Upper lobe of right lung (tissue), 1 donor: ENCODE data around the gene FAM53A. TPM values are rescaled to one million over a fixed set of nuclear protein-coding genes. Genes with fewer than 3 reads are reported as not detected.
A peak's percentile ranks its signal among the peaks of the same experiment; 100 is the strongest.

Source experiments
- ATAC-seq: fragments of 200-7000 bp; cut with Tn5 transposase; one replicate; pipeline ENCODE4 v1.9.1; 2020; ENCODE audit warnings: mild to moderate bottlenecking, moderate library complexity
- DNase-seq: peaks from one replicate; pipeline ENCODE4 v3.0.0-alpha.2; 2020
- H3K27ac ChIP-seq: fragments of 200-600 bp; one replicate; pipeline ENCODE4 v1.8.0; 2022
- H3K27me3 ChIP-seq: fragments of 200-600 bp; one replicate; pipeline ENCODE4 v1.8.0; 2022; ENCODE audit warnings: mild to moderate bottlenecking
- H3K36me3 ChIP-seq: fragments of 200-600 bp; one replicate; pipeline ENCODE4 v1.8.0; 2022
- H3K4me1 ChIP-seq: fragments of 200-600 bp; one replicate; pipeline ENCODE4 v1.8.0; 2022
- H3K4me3 ChIP-seq: fragments of 200-600 bp; one replicate; pipeline ENCODE4 v1.8.0; 2022; ENCODE audit warnings: mild to moderate bottlenecking
- H3K9me3 ChIP-seq: fragments of 200-600 bp; one replicate; pipeline ENCODE4 v1.8.0; 2022
- intact Hi-C: fragments of 100-400 bp; cut with DNase I; formaldehyde crosslinking; loops from one replicate; pipeline ENCODE4 v1.11.0; 2022
- long read RNA-seq: library from polyadenylated mRNA; unstranded; transcript quantifications from one replicate; pipeline ENCODE4 v2.0.0, GENCODE V29; 2021
- total RNA-seq: library from RNA; stranded (reverse); fragmentation: NEBNext Ultra II Directional; extraction: Animal tissue kit (Norgen Biotek cat#: 25700); gene quantifications from one replicate; pipeline ENCODE4 v1.2.1, GENCODE V29; 2021
- TF ChIP-seq, protein P1 (sequence below): fragments of 200-600 bp; IDR thresholded peaks from one replicate; pipeline ENCODE4 v1.8.0; 2022; ENCODE audit warnings: antibody characterized with exemption
- donor health status: DM: no; HTN: yes; CAD: no; lungs with severe emphysema.

The FAM53A gene, protein sequence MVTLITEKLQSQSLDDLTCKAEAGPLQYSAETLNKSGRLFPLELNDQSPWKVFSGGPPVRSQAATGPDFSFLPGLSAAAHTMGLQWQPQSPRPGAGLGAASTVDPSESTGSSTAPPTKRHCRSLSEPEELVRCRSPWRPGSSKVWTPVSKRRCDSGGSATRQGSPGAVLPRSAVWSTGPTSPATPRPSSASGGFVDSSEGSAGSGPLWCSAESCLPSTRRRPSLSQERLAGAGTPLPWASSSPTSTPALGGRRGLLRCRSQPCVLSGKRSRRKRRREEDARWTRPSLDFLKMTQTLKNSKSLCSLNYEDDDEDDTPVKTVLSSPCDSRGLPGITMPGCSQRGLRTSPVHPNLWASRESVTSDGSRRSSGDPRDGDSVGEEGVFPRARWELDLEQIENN
- total RNA-seq = 2.8 TPM
- long read RNA-seq, partial matches to known transcripts = 0 of 3 reads
- long read RNA-seq, other reads (novel, unspliced or antisense) = 1 of 3 reads

DNA sequence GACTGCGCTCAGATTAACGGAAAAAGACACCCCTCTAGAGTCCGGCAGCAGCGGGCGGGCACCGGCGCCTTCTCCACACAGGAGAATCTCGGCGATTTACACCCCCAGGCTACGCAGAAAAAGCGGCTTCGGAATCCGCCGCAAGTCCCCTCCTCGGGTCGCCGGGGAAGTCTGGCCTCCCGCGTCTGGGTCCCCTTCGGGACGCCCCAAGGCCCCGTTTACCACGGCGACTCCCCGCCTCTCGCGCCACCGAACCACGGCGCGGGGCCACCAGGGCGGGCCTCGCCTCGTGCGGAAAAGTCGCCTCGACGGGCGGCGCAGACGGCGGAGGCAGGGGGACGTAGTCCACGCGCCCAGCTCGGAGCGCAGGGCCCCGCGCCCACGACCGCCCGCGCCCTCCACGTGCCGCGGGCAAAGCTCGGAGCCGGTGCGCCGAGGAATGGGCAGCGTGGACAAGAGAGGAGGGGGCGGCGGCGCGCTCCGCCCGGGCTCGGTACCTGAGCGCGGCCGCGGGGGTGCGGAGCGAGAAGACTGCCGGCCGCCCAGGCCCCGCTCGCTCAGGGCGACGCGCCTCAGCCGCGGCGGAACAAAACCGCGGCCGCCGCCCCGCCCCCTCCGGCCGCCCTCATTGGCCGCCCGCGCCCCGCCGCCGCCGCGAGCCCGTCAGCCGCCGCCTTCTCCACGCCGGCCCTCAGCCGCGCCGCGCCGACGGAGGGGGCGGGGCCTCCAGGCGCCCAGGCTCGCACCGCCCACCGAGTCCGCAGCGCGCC lies at the start of gene FAM53A:
Gene FAM53A, minus strand, starts transcription at position 578 of the 770 bp plus-strand sequence. CDS start 15,572 bp downstream, outside the sequence.
- no peaks in the 10 kb centered on the region for H3K27me3 ChIP-seq
- intact Hi-C loops = no loop called here
- peak within 1 kb of the TSS; percentile 71 for H3K4me3 ChIP-seq
- H3K9me3 ChIP-seq = no peaks in the 10 kb centered on the region
- TF ChIP-seq, protein P1, sequence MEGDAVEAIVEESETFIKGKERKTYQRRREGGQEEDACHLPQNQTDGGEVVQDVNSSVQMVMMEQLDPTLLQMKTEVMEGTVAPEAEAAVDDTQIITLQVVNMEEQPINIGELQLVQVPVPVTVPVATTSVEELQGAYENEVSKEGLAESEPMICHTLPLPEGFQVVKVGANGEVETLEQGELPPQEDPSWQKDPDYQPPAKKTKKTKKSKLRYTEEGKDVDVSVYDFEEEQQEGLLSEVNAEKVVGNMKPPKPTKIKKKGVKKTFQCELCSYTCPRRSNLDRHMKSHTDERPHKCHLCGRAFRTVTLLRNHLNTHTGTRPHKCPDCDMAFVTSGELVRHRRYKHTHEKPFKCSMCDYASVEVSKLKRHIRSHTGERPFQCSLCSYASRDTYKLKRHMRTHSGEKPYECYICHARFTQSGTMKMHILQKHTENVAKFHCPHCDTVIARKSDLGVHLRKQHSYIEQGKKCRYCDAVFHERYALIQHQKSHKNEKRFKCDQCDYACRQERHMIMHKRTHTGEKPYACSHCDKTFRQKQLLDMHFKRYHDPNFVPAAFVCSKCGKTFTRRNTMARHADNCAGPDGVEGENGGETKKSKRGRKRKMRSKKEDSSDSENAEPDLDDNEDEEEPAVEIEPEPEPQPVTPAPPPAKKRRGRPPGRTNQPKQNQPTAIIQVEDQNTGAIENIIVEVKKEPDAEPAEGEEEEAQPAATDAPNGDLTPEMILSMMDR = no peak
- DNase-seq = peak; percentile 97
- H3K27ac ChIP-seq = peak within 1 kb of the TSS; percentile 65
- ATAC-seq = peak; percentile 98
- peaks cover 4% of the 10 kb centered on the region for H3K4me1 ChIP-seq
- H3K36me3 ChIP-seq = no peaks in the 10 kb centered on the region

DNA sequence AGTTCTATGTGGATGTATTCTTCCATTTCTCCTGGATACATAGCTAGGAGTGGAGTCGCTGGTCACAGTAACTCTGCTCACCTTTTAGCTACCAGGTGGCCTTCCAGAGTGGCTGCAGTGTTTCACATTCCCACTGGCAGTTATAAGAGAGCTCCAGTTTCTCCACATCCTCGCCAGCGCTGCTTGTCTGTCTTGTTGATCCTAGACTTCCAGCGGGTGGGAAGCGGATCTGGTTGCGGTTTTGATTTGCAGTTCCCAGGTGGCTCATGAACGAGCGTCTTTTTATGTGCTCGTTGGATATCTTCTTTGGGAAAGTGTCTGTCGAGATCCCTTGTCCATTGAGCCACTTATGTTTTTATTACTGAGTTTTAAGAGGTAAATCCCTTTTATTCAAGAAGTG lies 48.8 kb upstream of the FAM53A start:
- H3K27ac ChIP-seq = no peak overlapping the region
- H3K9me3 ChIP-seq = no peaks in the 10 kb centered on the region
- H3K4me1 ChIP-seq = peaks cover 16% of the 10 kb centered on the region
- TF ChIP-seq, protein P1 = no peak
- DNase-seq = no peak
- H3K27me3 ChIP-seq = no peaks in the 10 kb centered on the region
- peaks cover 5% of the 10 kb centered on the region for H3K36me3 ChIP-seq
- no peak for ATAC-seq
- no peak overlapping the region for H3K4me3 ChIP-seq
- intact Hi-C loops = no loop called here

DNA sequence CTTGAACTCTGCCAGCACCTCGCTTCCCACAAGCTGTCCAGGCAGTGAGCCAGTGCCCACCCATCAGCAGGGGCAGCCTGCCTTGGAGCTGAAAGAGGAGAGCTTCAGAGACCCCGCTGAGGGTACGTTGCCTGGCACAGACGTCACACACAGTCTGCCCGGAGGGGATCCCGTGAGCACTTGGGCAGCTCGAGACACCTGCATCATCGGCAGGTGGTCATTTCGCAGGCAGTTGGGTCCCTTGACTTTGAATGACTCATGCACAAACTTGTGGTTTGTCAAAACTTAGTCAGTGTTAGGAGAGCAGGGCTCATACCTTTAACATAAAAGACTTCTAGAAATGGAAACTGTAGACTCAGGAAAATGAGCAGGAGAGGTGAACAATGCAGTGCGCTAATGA lies 47.1 kb upstream of the FAM53A start:
- DNase-seq (no peak), ATAC-seq (no peak)
- Histone ChIP-seq H3K4me3 (no peak overlapping the region), H3K27me3 (no peaks in the 10 kb centered on the region), H3K9me3 (no peaks in the 10 kb centered on the region), H3K36me3 (peaks cover 5% of the 10 kb centered on the region), H3K4me1 (peaks cover 30% of the 10 kb centered on the region), H3K27ac (no peak overlapping the region)
- intact Hi-C loops = no loop called here
- TF ChIP-seq, protein P1 = no peak

DNA sequence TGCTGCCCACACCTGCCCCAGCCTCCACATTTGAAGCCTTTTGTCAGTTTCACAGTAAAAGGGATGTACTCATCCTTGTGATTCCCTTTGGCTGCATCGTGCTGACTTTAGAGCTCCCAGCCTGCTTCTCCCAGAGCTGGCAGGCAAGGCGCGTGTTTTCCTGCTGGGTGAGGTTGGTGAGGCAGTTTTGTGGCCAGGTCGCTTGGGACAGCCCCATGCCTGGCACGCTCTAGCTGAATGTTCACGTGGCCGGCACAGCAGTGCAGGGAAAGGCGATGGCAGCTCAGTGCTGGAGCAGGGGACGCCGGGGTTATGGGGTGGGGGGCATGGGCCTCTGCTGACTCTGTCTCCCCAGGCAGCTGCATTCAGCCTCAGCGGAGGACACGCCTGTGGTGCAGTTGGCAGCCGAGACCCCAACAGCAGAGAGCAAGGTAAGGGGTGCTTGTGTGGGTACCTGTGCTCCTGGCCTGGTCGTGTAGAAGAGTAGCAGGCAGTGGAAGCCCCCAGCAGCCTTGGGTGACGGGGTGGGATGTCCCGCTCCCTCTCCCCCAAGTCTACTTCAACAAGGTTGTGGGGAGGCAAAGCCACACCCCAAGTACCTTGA lies 46.5 kb upstream of the FAM53A start:
- Histone ChIP-seq H3K27me3 (no peaks in the 10 kb centered on the region), H3K4me3 (no peak overlapping the region), H3K27ac (no peak overlapping the region), H3K36me3 (peaks cover 5% of the 10 kb centered on the region), H3K4me1 (peaks cover 30% of the 10 kb centered on the region), H3K9me3 (no peaks in the 10 kb centered on the region)
- ATAC-seq = no peak
- TF ChIP-seq, protein P1 = no peak
- intact Hi-C loops = no loop called here
- DNase-seq = no peak

DNA sequence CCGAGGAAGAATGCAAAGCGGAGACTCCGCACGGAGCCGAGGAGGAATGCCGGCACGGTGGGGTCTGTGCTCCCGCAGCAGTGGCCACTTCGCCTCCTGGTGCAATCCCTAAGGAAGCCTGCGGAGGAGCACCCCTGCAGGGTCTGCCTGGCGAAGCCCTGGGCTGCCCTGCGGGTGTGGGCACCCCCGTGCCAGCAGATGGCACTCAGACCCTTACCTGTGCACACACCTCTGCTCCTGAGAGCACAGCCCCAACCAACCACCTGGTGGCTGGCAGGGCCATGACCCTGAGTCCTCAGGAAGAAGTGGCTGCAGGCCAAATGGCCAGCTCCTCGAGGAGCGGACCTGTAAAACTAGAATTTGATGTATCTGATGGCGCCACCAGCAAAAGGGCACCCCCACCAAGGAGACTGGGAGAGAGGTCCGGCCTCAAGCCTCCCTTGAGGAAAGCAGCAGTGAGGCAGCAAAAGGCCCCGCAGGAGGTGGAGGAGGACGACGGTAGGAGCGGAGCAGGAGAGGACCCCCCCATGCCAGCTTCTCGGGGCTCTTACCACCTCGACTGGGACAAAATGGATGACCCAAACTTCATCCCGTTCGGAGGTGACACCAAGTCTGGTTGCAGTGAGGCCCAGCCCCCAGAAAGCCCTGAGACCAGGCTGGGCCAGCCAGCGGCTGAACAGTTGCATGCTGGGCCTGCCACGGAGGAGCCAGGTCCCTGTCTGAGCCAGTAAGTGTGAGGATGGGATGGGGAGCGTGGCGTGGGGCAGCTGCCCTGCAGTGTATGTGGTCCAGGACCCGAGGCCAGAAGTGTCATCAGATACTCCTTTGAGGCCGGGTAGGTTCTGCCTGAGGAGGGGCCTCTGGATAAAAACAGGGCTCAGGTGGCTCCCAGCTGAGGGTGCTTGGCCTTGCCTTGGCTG lies 44.2 kb upstream of the FAM53A start:
- peaks cover 5% of the 10 kb centered on the region for H3K36me3 ChIP-seq
- intact Hi-C loops = loop anchor here (5.0 kb wide), 1 partner anchor 36 kb away; no protein-coding TSS in a partner anchor
- no peaks in the 10 kb centered on the region for H3K27me3 ChIP-seq
- ATAC-seq (peak; percentile 5), DNase-seq (peak; percentile 60)
- peak overlapping the region; percentile 33 for H3K4me3 ChIP-seq
- H3K27ac ChIP-seq = peak overlapping the region; percentile 79
- H3K9me3 ChIP-seq = no peaks in the 10 kb centered on the region
- H3K4me1 ChIP-seq = peaks cover 30% of the 10 kb centered on the region
- TF ChIP-seq, protein P1 = no peak
